Measurements from ENCODE around the gene ZBED5.

The ZBED5 gene

DNA sequence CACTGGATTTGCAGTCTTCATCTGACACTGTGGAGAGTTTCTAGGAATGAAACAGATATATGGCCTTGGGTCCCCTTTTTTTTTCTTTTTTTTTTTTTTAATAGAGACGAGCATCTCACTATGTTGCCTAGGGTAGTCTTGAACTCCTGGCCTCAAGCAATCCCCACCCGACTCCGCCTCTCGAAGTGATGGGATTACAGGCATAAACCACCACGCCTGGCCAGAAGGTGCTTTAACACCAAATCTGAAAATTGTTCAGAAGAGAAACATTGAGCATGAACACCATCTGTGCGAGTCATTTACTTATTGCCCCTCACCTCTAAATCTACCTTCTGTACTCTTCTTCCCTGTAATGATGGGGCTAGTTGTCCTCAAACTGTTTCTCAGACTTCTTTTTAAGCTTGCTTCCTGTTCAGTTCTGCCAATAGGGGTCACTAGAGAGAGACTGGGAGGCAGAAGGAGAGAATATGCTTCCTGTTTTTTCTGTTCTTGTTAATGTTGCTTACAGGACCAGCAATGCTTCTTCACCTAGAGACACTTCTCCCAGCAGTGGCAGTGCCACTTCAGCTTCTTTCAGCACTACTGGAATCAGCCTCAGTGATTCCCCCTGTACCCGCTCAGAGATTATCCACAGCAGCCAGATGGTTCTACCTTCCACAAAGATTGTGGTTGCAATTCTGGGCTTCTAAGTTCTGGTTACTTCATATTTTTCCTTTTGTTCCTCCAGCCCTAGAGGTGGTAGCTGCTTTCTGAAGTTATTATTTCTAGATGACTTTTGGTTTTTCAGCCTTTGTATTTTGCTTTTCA is 20.8 kb upstream of the ZBED5 start:
- DNase-seq (ENCODE audit: insufficient read length, low spot score) (no peak), FAIRE-seq (no peak)
- TF ChIP-seq, protein P1, sequence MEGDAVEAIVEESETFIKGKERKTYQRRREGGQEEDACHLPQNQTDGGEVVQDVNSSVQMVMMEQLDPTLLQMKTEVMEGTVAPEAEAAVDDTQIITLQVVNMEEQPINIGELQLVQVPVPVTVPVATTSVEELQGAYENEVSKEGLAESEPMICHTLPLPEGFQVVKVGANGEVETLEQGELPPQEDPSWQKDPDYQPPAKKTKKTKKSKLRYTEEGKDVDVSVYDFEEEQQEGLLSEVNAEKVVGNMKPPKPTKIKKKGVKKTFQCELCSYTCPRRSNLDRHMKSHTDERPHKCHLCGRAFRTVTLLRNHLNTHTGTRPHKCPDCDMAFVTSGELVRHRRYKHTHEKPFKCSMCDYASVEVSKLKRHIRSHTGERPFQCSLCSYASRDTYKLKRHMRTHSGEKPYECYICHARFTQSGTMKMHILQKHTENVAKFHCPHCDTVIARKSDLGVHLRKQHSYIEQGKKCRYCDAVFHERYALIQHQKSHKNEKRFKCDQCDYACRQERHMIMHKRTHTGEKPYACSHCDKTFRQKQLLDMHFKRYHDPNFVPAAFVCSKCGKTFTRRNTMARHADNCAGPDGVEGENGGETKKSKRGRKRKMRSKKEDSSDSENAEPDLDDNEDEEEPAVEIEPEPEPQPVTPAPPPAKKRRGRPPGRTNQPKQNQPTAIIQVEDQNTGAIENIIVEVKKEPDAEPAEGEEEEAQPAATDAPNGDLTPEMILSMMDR (IDR thresholded peaks at IDR 0.05; ENCODE audit: insufficient read depth, missing control alignments): peak; percentile 52

- TF ChIP-seq, protein P1 (IDR thresholded peaks at IDR 0.05; ENCODE audit: insufficient read depth, missing control alignments): no peak
- DNase-seq (ENCODE audit: insufficient read length, low spot score): no peak
- FAIRE-seq: no peak
These were observed 18.3 kb upstream of the ZBED5 start for GRCh38 chr11:10876158-10876557.

GRCh38 chr11:10875430-10876021 is 17.7 kb upstream of the ZBED5 start:
- DNase-seq (ENCODE audit: insufficient read length, low spot score) (no peak), FAIRE-seq (no peak)
- TF ChIP-seq, protein P1 (IDR thresholded peaks at IDR 0.05; ENCODE audit: insufficient read depth, missing control alignments): no peak

DNA sequence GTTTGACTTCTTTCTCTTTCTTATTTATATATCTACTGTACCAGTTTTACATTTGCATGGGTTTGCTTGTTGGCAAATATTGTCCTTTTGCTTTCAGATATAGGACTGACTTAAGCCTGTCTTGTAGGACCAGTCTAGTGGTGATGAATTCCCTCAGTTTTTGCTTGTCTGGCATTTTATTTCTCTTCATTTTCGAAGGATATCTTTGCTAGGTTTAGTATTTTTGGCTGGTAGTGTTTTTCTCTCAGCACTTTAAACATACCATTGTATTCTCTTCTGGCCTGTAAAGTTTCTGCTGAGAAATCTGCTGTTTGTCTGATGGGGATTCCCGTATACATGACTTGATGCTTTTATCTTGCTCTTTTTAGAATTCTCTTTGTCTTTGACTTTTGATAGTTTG is 14.2 kb upstream of the ZBED5 start:
- FAIRE-seq (no peak), DNase-seq (ENCODE audit: insufficient read length, low spot score) (no peak)
- TF ChIP-seq, protein P1 (IDR thresholded peaks at IDR 0.05; ENCODE audit: insufficient read depth, missing control alignments): no peak

- TF ChIP-seq, protein P1 (IDR thresholded peaks at IDR 0.05; ENCODE audit: insufficient read depth, missing control alignments): no peak
- FAIRE-seq (peak; percentile 44), DNase-seq (ENCODE audit: insufficient read length, low spot score) (no peak)
These were observed 10.5 kb upstream of the ZBED5 start for GRCh38 chr11:10868352-10868751.

- no peak for DNase-seq (ENCODE audit: insufficient read length, low spot score)
- TF ChIP-seq, protein P1 (IDR thresholded peaks at IDR 0.05; ENCODE audit: insufficient read depth, missing control alignments): no peak
- FAIRE-seq: peak; percentile 38
These were observed 9.1 kb upstream of the ZBED5 start for GRCh38 chr11:10866893-10867331.

GRCh38 chr11:10865837-10866270 is 8.0 kb upstream of the ZBED5 start:
- DNase-seq (ENCODE audit: insufficient read length, low spot score) (no peak), FAIRE-seq (no peak)
- TF ChIP-seq, protein P1 (IDR thresholded peaks at IDR 0.05; ENCODE audit: insufficient read depth, missing control alignments): no peak

All from D721Med (cell line).